HepG2 (cell line): Measurements from ENCODE around the gene RNF149. TPM values are rescaled to one million over a fixed set of nuclear protein-coding genes. Genes with fewer than 3 reads are reported as not detected.

Experiments used
- FIP1L1 ChIP-seq: fragments of 200-400 bp; formaldehyde crosslinking; IDR thresholded peaks from 2 replicates; pipeline ENCODE4 v1.6.1; 2018; ENCODE audit warnings: low read depth, mild to moderate bottlenecking, low read length, moderate library complexity, borderline replicate concordance; ENCODE audit not compliant: insufficient read depth
- FOXA1 ChIP-seq, 2 experiments: fragments of 450-650 bp in 1 of 2; sonication (generic) in 1 of 2; formaldehyde crosslinking in 1 of 2; IDR thresholded peaks; 2 replicates each; pipeline versions ENCODE4 v1.4.0 to v1.6.1; 2016 to 2020; ENCODE audit warnings: missing genetic modification reagents in 1 of 2
- HES4 ChIP-seq: sonication (generic); formaldehyde crosslinking; IDR thresholded peaks from 2 replicates; pipeline ENCODE4 v1.9.0; 2021; ENCODE audit warnings: mild to moderate bottlenecking, missing genetic modification reagents, borderline replicate concordance
- NR1H2 ChIP-seq: sonication (generic); formaldehyde crosslinking; IDR thresholded peaks from 2 replicates; pipeline ENCODE4 v1.8.1; 2022; ENCODE audit warnings: low read depth, missing genetic modification reagents, borderline replicate concordance
- NR2F2 ChIP-seq: IDR thresholded peaks from 2 replicates; pipeline ENCODE4 v1.6.1; 2012; ENCODE audit warnings: low read depth, inconsistent platforms, borderline replicate concordance
- NR3C1 ChIP-seq: sonication (generic); formaldehyde crosslinking; IDR thresholded peaks from 2 replicates; pipeline ENCODE4 v1.4.0; 2020; ENCODE audit warnings: missing genetic modification reagents
- PHF20 ChIP-seq: sonication (generic); formaldehyde crosslinking; IDR thresholded peaks from 2 replicates; pipeline ENCODE4 v1.5.0; 2020; ENCODE audit warnings: mild to moderate bottlenecking, missing genetic modification reagents
- SRY ChIP-seq: sonication (generic); formaldehyde crosslinking; IDR thresholded peaks from 2 replicates; pipeline ENCODE4 v1.8.0; 2022; ENCODE audit warnings: mild to moderate bottlenecking, missing genetic modification reagents
- ZMAT3 ChIP-seq: sonication (generic); formaldehyde crosslinking; conservative IDR thresholded peaks from 2 replicates; pipeline ENCODE4 v1.7.0; 2021; ENCODE audit warnings: missing genetic modification reagents
- ZNF24 ChIP-seq: fragments of 450-650 bp; IDR thresholded peaks from 2 replicates; pipeline ENCODE4 v1.6.1; 2017; ENCODE audit warnings: antibody characterized with exemption, mild to moderate bottlenecking
- ZNF7 ChIP-seq: IDR thresholded peaks from 2 replicates; pipeline ENCODE4 v1.6.1; 2016; ENCODE audit warnings: missing biosample characterization, missing genetic modification reagents
- ZSCAN22 ChIP-seq: sonication (generic); formaldehyde crosslinking; IDR thresholded peaks from 2 replicates; pipeline ENCODE4 v1.4.0; 2020; ENCODE audit warnings: mild to moderate bottlenecking, missing genetic modification reagents
- polyA plus RNA-seq, 8 experiments: library from polyadenylated mRNA; depleted of rRNA in 3 of 8; stranded (reverse) in 7 of 8; unstranded in 1 of 8; fragments of >200 nt; fragmentation: Illumina TruSeq in 4 of 8; extraction: Trizol in 4 of 8; gene quantifications; 2 replicates each; pipeline versions ENCODE4 v1.2.1 to v1.2.3, GENCODE V29; 2011 to 2016; ENCODE audit warnings: low read depth in 4 of 8, missing spikeins in 1 of 8, mixed read lengths in 1 of 8; ENCODE audit not compliant: insufficient read depth in 1 of 8
- total RNA-seq, 5 experiments: library from RNA; depleted of rRNA; stranded (reverse); fragments of >200 nt; fragmentation: Illumina TruSeq; extraction: Trizol; gene quantifications; 2 replicates each; pipeline ENCODE4 v1.2.3, GENCODE V29; 2016; ENCODE audit warnings: low read depth in 1 of 5
- TF ChIP-seq, protein P1 (sequence below): sonication (generic); formaldehyde crosslinking; IDR thresholded peaks from 2 replicates; pipeline ENCODE4 v1.4.0; 2020; ENCODE audit warnings: missing genetic modification reagents
- TF ChIP-seq, protein P2 (sequence below), 2 experiments: sonication (generic) in 1 of 2; formaldehyde crosslinking in 1 of 2; IDR thresholded peaks; 2 replicates each; pipeline versions ENCODE4 v1.4.0 to v1.6.1; 2016 to 2020; ENCODE audit warnings: borderline replicate concordance in 1 of 2, low read depth in 1 of 2, mild to moderate bottlenecking in 1 of 2, missing genetic modification reagents in 1 of 2
- TF ChIP-seq, protein P3 (sequence below): sonication (generic); formaldehyde crosslinking; IDR thresholded peaks from 2 replicates; pipeline ENCODE4 v1.8.1; 2023; ENCODE audit warnings: missing genetic modification reagents, inconsistent platforms, borderline replicate concordance
- TF ChIP-seq, protein P4 (sequence below): fragments of 450-650 bp; IDR thresholded peaks from 2 replicates; pipeline ENCODE4 v1.6.1; 2016
- TF ChIP-seq, protein P5 (sequence below): IDR thresholded peaks from 2 replicates; pipeline ENCODE4 v1.6.1; 2018; ENCODE audit warnings: missing genetic modification reagents

Gene RNF149
- total and polyA plus RNA-seq, 2 of the 13 experiments (the other 11 are each of a cell fraction or from before 2014, with no cell fraction given), result 87.6 to 109 TPM

DNA sequence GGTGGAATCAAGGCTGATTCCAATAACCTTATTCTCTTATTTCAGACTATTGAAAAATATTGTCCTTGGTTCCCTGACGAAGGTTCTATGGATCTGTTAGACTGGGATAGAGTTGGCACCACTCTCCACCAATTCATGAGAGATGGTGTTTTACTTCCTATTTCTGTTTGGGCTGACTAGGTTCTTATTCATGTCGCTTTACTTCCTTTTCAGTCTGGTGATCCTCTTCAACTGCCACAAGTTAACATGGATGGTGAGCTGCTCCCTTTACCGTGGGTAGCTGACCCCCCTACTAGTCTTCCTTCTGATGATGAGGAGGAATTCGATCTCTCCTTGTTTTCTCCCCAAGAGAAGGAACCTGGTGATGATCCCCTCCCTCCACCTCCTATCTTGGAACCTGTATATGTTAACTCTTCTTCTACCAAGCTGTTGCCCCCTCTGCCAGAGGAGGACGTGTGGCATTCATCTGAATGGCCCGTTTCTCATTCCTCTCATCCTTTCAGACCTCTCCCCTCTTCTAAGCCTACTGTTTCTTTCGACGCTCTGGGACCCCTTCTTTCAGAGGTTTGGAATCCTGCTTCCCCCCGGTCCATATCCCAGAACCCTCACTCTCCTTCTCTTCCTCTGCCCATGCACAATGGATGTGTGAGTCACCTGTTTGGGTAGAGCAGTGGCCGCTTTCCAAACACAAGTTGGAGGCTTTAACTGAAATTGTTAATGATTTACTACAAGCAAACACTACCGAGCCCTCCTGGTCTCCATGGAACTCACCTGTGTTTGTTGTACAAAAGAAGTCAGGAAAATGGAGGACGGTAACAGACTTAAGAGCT, 69.4 kb downstream of the RNF149 start (continued):
- TF ChIP-seq, protein P1, sequence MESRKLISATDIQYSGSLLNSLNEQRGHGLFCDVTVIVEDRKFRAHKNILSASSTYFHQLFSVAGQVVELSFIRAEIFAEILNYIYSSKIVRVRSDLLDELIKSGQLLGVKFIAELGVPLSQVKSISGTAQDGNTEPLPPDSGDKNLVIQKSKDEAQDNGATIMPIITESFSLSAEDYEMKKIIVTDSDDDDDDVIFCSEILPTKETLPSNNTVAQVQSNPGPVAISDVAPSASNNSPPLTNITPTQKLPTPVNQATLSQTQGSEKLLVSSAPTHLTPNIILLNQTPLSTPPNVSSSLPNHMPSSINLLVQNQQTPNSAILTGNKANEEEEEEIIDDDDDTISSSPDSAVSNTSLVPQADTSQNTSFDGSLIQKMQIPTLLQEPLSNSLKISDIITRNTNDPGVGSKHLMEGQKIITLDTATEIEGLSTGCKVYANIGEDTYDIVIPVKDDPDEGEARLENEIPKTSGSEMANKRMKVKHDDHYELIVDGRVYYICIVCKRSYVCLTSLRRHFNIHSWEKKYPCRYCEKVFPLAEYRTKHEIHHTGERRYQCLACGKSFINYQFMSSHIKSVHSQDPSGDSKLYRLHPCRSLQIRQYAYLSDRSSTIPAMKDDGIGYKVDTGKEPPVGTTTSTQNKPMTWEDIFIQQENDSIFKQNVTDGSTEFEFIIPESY (CRISPR knock-in tag), result no peak
- TF ChIP-seq ZSCAN22 (CRISPR knock-in tag) (no peak), FIP1L1 (no peak), NR2F2 (no peak), SRY (CRISPR knock-in tag) (no peak), NR3C1 (CRISPR knock-in tag) (no peak), HES4 (no peak), NR1H2 (CRISPR knock-in tag) (no peak), FOXA1 (IDR thresholded peaks at IDR 0.05) (0 out of 2 replicates have a peak, but pooled peaks have one; percentile 4), FOXA1 (CRISPR knock-in tag; IDR thresholded peaks at IDR 0.05) (peak; percentile 51; the same call in 1 of the 2 replicates), ZMAT3 (CRISPR knock-in tag) (0 out of 2 replicates have a peak, but pooled peaks have one; percentile 33), PHF20 (CRISPR knock-in tag) (no peak), ZNF24 (no peak), ZNF7 (CRISPR knock-in tag) (no peak)
- TF ChIP-seq, protein P2, sequence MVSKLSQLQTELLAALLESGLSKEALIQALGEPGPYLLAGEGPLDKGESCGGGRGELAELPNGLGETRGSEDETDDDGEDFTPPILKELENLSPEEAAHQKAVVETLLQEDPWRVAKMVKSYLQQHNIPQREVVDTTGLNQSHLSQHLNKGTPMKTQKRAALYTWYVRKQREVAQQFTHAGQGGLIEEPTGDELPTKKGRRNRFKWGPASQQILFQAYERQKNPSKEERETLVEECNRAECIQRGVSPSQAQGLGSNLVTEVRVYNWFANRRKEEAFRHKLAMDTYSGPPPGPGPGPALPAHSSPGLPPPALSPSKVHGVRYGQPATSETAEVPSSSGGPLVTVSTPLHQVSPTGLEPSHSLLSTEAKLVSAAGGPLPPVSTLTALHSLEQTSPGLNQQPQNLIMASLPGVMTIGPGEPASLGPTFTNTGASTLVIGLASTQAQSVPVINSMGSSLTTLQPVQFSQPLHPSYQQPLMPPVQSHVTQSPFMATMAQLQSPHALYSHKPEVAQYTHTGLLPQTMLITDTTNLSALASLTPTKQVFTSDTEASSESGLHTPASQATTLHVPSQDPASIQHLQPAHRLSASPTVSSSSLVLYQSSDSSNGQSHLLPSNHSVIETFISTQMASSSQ (IDR thresholded peaks at IDR 0.05; ENCODE audit: low read depth), result peak; percentile 98
- TF ChIP-seq, protein P2 (CRISPR knock-in tag; IDR thresholded peaks at IDR 0.05; ENCODE audit: borderline replicate concordance), result peak; percentile 99
- TF ChIP-seq, protein P3, sequence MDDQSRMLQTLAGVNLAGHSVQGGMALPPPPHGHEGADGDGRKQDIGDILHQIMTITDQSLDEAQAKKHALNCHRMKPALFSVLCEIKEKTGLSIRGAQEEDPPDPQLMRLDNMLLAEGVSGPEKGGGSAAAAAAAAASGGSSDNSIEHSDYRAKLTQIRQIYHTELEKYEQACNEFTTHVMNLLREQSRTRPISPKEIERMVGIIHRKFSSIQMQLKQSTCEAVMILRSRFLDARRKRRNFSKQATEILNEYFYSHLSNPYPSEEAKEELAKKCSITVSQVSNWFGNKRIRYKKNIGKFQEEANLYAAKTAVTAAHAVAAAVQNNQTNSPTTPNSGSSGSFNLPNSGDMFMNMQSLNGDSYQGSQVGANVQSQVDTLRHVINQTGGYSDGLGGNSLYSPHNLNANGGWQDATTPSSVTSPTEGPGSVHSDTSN (CRISPR knock-in tag), result no peak
- TF ChIP-seq, protein P4, sequence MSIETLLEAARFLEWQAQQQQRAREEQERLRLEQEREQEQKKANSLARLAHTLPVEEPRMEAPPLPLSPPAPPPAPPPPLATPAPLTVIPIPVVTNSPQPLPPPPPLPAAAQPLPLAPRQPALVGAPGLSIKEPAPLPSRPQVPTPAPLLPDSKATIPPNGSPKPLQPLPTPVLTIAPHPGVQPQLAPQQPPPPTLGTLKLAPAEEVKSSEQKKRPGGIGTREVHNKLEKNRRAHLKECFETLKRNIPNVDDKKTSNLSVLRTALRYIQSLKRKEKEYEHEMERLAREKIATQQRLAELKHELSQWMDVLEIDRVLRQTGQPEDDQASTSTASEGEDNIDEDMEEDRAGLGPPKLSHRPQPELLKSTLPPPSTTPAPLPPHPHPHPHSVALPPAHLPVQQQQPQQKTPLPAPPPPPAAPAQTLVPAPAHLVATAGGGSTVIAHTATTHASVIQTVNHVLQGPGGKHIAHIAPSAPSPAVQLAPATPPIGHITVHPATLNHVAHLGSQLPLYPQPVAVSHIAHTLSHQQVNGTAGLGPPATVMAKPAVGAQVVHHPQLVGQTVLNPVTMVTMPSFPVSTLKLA, result no peak
- TF ChIP-seq, protein P5, sequence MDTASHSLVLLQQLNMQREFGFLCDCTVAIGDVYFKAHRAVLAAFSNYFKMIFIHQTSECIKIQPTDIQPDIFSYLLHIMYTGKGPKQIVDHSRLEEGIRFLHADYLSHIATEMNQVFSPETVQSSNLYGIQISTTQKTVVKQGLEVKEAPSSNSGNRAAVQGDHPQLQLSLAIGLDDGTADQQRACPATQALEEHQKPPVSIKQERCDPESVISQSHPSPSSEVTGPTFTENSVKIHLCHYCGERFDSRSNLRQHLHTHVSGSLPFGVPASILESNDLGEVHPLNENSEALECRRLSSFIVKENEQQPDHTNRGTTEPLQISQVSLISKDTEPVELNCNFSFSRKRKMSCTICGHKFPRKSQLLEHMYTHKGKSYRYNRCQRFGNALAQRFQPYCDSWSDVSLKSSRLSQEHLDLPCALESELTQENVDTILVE (CRISPR knock-in tag), result peak; percentile 23; the same call in 1 of the 2 replicates
